ENCODE measurements around the gene PPARG.
"Not testable (repeated sequence)": the region's sequence is repeated elsewhere in the genome, so short reads cannot be mapped to it uniquely, and the experiment has no call there.

The PPARG gene

DNA sequence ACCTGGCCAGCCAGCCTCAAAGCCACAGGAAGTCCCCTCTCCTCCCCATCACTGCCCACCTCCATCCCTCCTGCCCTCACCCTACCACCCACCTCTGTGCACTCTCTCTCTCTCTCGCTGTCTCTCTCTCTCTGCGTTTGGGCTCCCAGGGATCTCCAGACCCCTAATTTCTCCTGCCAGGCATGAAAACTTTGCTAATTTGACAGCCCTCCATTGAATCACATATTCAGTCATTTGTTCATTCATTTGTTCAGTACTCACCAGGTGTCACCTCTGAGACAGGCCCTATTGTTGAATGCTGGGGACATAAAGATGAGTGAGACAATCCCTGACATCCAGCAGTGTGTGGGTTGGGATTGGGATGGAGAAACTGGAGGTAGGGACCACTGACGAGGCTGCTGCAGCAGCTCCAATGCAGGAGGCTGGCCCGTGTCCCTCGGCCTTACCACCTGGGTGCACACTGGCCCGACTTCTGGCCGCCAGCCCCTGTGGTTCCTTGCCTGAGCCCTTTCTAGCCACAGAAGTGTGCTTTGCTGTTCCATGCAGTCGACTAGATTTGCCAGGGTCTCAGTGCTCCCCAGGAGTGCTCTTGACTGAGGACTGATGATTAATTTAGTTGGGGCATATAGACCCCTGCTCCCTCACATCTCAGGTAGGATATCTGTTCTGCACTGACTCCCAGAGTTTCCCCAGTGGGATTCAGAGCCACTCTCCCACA lies 156.8 kb downstream of the PPARG start:
- no peak for DNase-seq

DNA sequence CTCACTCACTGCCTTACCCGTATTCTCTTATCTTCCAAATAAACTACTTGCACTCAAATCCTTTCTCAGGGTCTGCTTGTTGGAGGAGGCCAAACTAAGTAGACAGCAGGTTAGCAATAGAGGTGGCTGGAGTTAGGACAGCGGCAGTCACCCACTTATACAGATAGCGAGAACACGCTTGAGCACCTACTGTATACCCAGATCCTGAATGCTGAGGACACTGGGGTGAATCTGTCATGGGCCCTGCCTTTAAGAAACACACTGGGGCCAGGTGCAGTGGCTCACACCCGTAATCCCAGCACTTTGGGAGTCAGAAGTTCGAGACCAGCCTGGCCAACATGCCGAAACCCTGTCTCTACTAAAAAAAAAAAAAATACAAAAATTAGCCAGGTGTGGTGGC lies 157.4 kb downstream of the PPARG start:
- DNase-seq = no peak

DNA sequence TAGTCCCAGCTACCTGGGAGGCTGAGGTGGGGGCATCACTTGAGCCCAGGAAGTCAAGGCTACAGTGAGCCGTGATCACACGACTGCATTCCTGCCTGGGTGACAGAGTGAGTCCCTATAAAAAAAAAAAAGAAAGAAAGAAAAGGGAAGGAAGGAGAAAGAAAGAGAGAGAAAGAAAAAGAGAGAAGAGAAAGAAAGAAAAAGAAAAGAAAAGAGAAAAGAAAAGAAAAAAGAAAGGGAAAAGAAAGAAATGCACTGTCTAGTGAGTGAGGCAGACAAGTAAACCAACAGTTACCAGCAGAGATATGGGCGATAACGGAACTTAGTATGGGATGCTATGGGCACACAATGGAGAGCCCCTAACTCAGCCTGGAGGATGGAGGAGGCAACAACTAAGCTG lies 158.2 kb downstream of the PPARG start:
- DNase-seq = no peak

DNA sequence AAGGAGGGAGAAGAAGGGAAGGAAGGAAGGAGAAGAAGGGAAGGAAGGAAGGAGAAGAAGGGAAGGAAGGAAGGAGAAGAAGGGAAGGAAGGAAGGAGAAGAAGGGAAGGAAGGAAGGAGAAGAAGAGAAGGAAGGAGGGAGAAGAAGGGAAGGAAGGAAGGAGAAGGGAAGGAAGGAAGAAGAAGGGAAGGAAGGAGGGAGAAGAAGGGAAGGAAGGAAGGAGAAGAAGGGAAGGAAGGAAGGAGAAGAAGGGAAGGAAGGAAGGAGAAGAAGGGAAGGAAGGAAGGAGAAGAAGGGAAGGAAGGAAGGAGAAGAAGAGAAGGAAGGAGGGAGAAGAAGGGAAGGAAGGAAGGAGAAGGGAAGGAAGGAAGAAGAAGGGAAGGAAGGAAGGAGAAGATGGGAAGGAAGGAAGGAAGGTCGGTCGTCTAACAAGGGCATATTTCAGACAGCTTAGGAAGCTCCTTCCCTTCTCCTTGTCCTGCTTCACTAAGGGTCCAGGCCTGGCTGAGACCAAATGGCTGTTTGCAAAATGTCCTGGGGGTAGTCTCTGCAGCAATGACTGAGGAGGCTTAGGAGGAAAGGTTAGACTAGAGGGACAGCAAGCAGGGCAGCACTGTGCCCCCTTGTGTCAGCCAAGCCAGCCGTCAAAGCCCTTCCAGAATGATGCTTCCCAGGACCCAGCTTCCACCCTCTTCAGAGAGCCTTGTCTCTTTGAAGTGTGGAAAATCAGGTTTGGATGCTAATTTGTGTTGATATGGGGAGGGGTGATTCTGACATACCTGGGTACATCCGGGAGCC lies 159.7 kb downstream of the PPARG start:
- DNase-seq = not testable (repeated sequence)

DNA sequence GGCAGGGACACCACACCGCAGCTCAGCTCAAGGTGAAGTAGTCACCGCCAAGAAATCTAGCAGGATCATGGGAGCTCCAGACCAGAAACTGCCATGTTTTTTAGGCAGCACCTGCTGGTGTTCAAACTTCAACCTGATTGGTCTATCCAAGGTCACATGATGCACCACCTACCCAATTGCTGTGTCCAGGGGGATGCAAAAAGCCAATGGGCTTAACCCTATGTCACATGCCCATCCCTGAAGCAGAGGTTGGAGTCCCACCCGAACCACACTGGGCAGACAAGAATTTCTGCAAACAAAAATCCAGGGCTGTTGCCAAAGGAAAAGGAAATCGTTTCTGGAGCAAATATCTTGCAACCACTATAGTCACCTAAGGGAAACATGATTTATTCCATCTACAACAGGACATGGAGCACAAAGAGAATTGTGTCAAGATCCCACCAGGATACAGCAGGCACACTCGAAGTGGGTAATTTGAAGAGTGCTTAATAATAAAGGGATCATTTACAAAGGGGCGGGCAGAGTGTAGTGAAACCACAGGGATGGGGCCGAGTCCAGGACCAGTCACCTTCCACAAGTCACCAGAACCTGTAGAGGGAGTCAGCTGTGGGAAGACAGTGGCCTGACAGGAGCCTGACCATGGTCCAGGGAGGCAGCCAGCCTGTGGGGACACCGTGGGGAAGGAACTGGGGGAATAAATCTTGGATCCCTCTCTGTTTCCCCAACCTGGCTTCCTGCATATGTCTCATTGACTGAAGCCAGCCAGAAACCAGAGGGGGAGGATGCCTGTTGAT lies 161.2 kb downstream of the PPARG start:
- no peak for DNase-seq

DNA sequence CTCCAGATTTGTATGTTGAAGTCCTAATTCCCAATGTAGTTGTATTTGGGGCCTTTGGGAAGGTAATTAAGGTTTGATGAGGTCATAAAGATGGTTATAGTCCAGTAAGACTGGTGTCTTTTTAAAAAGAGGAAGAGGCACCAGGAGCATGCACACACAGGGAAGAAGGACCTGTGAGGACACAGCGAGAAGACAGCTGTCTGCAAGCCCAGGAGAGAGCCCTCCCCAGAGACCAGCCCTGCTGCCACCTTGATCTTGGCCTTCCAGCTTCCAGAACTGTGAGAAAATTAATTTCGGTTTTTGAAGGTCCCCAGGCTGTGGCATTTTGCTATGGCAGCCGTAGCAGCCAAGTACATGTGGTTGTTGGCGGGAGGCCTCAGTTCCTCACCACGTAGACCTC lies 162.6 kb downstream of the PPARG start:
- DNase-seq = no peak

DNA sequence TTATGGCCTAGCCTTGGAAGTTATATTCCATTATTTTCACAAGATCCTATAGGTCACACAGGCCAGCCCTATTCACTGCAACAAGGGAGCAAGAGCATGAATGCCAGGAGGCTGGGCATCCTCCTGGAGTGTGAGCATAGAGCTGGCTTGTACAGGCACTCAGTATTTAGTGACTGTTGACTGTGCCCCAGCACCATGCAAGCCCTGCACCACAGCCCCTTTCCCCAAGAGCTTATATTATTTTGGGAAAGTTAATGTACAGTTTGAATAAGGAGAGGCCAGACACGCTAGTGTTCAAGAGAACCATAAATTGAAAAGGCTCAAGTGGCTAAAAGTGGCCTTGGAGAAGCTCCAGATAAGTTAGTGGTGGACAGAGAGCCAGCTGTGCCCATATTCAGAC lies 163.1 kb downstream of the PPARG start:
- no peak for DNase-seq

DNA sequence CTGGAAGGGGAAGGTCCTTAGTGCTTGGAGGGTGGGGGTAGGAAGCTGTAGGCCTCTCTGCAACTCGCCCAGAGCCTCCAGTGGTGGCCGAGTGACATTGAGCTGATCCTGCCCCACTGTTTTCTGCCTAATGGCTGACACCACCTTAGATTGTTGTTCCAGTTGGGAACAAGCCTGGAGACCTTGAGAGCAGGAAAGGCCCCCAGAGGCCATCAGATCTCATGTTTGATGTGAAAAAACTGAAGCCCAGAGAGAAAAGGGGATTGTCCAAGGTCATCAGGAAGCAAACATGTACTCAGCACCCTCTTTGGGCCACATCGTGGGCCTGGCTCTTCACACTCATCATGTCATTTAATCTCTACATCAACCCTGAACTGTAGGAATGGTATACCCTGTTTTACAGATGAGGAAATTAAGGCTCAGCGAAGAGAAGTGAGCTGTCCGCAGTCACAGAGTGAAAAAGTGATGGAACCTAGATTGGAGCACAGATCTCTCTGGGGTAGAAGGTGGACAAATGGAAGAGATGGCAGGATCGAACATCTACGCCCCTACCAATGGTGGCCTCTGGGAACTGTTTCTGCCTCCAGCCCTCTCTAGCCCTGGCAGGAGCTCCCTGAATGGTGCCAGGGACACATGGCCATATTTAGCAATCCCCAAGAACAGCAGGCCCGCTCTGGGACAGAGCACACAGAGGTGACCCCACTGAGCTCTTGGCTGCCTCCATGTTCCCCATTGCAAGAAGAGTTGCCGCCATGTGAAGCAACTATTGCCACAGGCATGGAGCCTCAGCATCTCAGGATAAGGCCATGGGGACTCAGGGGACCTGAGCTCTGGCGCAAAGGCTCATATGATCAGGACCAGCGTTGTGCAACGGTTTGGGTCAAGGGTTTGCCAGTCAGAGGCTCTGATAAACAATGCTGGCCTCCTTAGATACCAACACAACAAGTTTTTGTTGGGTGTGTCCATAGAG lies 163.8 kb downstream of the PPARG start:
- DNase-seq = no peak

DNA sequence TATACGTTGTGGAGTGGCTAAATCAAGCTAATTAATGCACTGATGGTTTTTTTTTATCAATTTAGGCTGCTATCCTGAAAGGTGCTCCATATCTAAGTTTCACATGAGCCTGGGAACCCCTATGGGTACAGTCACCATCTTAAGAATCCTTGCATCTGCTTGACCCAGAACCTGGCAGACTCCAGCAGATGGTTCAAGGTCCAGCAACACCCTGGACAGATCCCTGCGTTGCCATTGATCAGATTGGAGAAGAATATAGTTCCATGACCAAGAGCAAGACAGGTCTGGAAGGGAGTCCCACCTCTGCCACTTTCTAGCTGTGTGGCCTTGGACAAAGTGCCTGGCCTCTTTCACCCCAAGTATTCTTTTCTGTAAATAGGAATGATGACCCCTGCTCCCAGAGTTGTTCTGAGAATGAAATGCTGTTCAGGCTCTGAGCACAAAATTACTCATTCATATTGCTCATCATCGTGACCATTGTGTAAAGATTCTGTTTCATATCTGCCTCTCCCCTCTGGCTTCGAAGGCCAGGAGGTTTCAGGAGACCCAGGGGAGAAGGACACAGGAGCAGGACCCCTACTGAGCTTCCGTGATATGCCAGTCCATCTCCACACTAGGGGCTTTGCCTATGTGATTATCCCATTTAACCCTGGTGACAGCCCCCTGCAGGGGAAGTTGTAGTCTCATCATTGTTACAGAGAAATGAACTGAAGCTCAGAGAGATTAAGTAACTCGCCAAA lies 165.4 kb downstream of the PPARG start:
- DNase-seq = no peak

DNA sequence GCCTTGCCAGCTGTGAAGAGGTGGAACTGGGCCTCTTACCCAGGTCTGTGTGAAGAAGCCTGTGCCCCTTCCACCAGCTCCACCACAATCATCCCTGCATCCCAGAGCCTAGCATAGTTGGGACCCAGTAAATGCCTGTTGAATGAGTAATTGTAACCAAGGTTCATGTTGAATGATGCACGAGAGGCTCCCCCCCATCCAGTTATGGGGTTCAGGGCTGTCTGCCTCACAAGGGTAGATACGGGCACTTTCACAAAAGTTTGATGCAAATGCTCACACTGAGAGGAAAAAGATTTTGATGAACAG lies 165.9 kb downstream of the PPARG start:
- no peak for DNase-seq

DNA sequence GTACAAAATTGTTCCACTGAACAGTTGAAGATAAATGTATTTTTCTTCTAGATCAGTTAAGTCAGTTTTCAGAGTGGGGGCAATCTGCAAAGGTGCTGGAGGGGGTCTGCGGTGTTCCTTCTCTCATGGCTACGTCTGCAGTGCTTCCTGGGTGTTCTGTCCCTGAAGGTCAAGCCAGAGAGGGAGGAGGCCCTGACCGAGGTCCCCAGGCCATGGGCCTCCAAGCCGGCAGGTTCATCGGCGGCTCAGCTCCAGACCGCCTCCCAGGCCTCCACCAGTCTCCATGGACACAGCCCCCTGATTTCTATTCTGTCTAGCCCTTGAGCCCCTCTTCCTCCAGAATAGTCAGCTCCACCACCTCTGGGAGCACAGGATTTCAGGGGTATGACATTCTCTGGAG lies 166.9 kb downstream of the PPARG start:
- no peak for DNase-seq

DNA sequence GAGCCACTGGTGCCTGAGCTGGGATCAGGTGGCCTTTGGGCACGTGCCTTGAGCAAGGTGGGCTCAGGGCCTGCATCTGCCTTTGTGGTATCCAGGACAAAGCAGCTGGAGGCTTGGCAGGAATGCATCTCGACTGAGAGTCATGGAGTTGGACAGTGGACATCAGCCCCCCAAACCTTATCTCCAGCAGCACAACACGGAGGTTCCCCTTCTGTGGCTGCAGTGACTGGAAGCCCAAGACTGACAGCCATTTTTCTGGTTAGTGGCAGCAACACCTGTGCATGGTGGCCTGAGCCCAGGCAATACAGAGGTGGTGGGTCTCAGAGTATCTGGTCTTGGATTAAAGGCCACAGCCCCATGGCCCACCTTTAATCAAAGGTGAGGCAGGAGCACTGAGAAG lies 167.6 kb downstream of the PPARG start:
- DNase-seq = no peak

DNA sequence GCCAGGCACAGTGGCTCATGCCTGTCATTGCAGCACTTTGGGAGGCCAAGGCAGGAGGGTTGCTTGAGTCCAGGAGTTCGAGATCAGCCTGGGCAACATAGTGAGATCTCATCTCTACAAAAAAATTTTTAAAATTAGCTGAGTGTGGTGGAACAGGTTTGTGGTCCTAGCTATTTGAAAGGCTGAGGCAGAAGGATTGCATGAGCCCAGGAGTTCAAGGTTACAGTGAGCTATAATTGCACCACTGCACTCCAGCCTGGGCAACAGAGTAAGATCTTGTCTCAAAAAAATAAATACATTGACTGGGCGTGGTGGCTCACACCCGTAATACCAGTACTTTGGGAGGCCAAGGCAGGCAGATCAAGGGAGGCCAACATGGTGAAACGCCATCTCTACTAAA lies 168.5 kb downstream of the PPARG start:
- not testable (repeated sequence) for DNase-seq

DNA sequence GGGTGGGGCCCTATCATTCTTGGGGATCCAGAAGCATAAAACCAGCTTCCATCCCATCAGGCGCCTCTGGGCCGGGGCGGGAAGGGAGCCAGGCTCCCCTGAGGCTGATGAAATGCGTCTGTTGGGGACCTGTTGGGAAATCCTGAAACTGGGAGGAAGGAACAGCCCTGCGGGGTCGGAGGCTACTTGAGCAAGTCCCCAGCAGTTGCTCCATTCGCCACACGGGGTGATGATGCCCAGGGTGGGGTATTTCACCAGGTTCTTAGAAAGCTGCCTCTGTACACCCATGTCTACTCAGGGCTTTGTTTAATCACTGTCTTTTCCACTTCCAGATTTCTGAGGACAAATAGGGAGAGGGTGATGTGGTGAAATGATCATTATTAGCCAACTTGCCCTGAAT lies 170.0 kb downstream of the PPARG start:
- no peak for DNase-seq

DNA sequence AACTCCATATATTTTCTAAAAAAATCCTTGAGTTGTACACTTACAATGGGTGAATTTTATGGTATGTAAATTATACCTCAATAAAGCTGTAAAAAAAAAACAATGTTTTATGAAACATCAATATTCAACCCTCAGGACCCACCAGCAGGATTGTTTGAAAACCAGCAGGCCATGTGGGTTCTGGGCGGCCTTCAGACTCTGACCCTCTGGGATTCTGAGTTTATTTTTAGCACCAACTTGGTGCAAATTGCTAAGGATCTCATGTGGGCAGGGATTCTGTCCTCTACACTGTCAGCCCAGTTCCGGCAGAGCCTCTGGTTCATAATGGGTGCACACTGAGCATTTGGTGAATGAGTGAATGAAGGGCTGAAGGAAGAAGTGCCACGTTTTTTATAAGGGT lies 171.3 kb downstream of the PPARG start:
- no peak for DNase-seq

DNA sequence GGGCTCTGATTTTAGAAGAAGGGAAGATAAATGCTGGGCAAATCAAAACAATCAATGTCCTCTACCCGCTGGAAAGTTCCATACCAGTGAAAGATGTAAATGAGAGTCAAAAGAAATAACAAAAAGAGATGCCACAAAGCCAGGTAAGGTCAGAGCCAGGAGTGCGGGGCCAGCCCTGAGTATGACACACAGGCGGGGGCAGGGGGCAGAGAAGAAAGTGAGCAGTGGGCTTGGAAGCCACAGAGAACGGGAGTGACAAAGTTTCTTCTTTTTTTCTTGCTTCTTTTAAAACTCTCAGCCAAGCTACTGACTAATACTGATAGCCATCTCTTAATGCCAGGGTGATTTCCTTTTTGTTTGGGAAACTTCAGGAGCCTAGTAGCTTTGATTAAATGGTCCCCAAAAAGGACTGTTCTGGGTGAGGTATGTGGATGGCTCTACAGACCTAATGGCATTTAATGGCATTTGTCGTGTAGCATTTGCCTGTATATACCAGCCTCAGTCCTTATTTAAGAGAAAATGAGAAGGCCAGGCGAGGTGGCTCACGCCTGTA lies 172.3 kb downstream of the PPARG start:
- DNase-seq = peak; percentile 57

DNA sequence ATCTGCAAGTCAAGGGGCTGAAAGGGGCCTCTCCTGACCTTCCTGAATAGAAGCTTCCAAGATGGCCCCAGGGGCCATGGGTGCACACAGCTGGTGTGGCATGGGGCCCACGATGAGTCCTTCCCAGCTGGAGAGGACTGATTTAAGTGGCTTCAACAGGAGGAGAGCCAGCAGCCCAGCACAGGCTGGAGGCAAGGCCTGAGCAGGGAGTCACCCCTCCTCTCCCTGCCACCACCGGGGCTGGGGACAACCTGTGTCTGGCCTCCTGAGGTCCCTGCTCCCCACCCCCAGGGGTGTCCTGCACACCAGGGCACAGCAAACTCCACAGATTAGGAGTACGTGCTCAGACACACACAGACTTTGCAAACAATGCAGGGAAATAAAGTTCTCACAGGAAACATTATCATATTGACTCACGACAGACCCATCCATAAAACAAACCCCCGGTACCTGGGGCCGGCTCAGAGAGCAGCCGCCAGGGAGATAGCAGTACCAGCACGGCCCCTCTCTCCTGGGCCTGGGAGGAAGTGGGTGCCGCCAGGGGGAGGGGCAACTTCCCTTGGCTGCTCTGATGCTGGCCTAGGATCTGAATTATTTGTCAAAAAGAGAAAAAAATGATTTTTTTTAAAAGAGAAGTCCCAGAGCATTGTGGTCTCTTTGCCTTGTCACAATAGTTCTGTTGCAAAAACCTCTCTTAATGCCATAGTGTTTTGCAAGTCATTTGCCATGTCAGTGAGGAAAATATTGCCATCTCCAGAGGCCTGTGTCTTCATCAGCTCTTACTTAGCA lies 173.5 kb downstream of the PPARG start:
- DNase-seq = peak; percentile 26

DNA sequence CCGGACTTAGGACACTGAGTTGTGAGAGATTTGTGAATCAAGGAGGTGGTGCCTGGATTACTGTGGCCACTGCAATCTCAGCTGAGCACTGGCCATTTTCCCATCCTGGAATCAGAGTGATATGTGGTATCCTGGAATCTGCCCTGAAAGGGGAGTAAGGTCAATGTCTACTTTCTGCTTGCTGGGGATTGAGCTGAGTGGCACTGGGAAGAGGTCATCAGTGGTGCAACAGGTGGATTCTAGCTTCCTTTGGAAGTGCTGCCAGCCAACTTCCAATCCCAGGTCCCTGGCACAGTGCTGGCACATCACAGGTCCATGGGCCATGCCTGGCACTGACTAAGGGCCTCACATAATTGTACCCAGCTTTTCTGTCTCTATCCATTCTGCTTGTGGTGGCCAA lies 174.8 kb downstream of the PPARG start:
- no peak for DNase-seq

DNA sequence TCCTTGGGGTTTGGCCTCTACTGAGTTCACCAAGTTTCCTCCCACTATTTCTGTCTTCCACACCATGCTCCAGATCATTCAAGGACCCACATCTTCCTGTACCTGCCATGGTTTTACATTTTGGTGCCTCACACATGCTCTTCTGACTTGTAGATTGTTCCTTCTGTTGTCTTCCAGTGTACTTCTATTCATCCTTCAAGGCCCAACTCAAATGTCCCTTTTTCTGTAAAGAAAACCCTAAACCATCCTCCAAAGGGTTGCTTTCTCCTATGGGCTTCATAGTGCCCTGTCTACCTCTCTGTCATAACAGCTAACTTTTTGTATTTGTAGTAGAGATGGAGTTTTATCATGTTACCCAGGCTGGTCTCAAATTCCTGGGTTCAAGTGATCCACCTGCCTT lies 175.3 kb downstream of the PPARG start:
- no peak for DNase-seq

DNA sequence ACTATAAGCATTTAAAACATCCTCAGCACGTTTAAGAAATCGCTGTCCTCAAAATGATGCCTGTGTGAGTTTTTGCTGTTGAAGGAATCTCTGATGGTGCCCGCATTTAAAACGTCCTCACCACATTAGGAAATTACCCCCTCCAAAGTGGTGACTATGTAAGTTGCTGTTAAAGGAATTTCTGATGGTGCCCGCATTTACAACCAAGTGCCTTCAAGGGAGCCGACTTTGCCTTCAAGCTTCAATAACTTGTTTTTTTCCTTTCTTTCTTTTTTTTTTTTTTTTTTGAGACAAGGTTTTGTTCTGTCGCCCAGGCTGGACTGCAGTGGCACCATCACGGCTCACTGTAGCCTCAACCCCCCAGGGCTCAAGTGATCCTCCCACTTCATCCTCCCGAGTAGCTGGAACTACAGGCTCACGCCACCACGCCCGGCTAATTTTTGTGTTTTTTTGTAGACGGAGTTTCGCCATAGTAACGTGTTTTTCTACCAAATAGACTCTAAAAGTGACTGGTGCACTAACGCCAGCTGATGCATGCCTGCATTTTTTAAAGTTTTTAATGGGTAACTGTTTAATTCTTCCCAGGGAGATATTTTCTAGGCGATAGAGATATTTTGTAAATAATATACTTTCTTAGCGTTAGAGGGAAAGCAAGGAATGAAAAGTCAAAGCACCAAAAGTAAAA lies 176.4 kb downstream of the PPARG start:
- DNase-seq = no peak

All from activated CD4-positive, alpha-beta T cell treated with anti-CD3 and anti-CD28 coated beads for 48 hours (primary cell).